HL-60/S4 treated with retinoic acid at 250 ng/mL for 4 days and 3 days (cell line): ENCODE data around the gene APBB2.

Experiments used
- in situ Hi-C: fragments of 300-500 bp; cut with MboI; formaldehyde crosslinking; loops from 2 replicates; pipeline ENCODE4 v1.7.0; 2022; ENCODE audit warnings: low sequenced_read_pairs

Gene APBB2

GRCh38 chr4:40991908-40992307 lies 222.4 kb downstream of the APBB2 start:
- in situ Hi-C loops: loop anchor here (25.0 kb wide), 1 partner anchor 220 kb away; the partner anchor contains the start of gene APBB2

GRCh38 chr4:40990899-40991265 lies 223.5 kb downstream of the APBB2 start:
- in situ Hi-C loops: loop anchor here (25.0 kb wide), 1 partner anchor 221 kb away; the partner anchor contains the start of gene APBB2

- in situ Hi-C loops: loop anchor here (25.0 kb wide), 1 partner anchor 222 kb away; the partner anchor contains the start of gene APBB2
Observed at GRCh38 chr4:40990236-40990898, 224.0 kb downstream of the APBB2 start.

GRCh38 chr4:40987151-40987550 lies 227.2 kb downstream of the APBB2 start:
- in situ Hi-C loops: loop anchor here (25.0 kb wide), 1 partner anchor 225 kb away; the partner anchor contains the start of gene APBB2

GRCh38 chr4:40986375-40986774 lies 228.0 kb downstream of the APBB2 start:
- in situ Hi-C loops: loop anchor here (25.0 kb wide), 1 partner anchor 226 kb away; the partner anchor contains the start of gene APBB2

- in situ Hi-C loops: loop anchor here (25.0 kb wide), 1 partner anchor 228 kb away; the partner anchor contains the start of gene APBB2
Observed at GRCh38 chr4:40984051-40984450, 230.3 kb downstream of the APBB2 start.

GRCh38 chr4:40980318-40980883 lies 233.9 kb downstream of the APBB2 start:
- in situ Hi-C loops: loop anchor here (25.0 kb wide), 1 partner anchor 232 kb away; the partner anchor contains the start of gene APBB2

GRCh38 chr4:40978548-40978947 lies 235.8 kb downstream of the APBB2 start:
- in situ Hi-C loops: loop anchor here (25.0 kb wide), 1 partner anchor 234 kb away; the partner anchor contains the start of gene APBB2

- in situ Hi-C loops: loop anchor here (25.0 kb wide), 1 partner anchor 236 kb away; the partner anchor contains the start of gene APBB2
Observed at GRCh38 chr4:40976343-40976742, 238.0 kb downstream of the APBB2 start.

- in situ Hi-C loops: no loop called here
Observed at GRCh38 chr4:40972722-40973121, 241.6 kb downstream of the APBB2 start.

GRCh38 chr4:40971338-40971737 lies 243.0 kb downstream of the APBB2 start:
- in situ Hi-C loops: no loop called here

GRCh38 chr4:40969501-40969900 lies 244.8 kb downstream of the APBB2 start:
- in situ Hi-C loops: no loop called here

- in situ Hi-C loops: no loop called here
Observed at GRCh38 chr4:40967550-40967949, 246.8 kb downstream of the APBB2 start.

GRCh38 chr4:40966091-40966490 lies 248.3 kb downstream of the APBB2 start:
- in situ Hi-C loops: no loop called here

GRCh38 chr4:40963897-40964478 lies 250.4 kb downstream of the APBB2 start:
- in situ Hi-C loops: no loop called here

- in situ Hi-C loops: no loop called here
Observed at GRCh38 chr4:40962551-40963180, 251.7 kb downstream of the APBB2 start.

GRCh38 chr4:40960941-40961340 lies 253.4 kb downstream of the APBB2 start:
- in situ Hi-C loops: no loop called here

- in situ Hi-C loops: no loop called here
Observed at GRCh38 chr4:40957281-40957680, 257.1 kb downstream of the APBB2 start.

GRCh38 chr4:40956721-40957255 lies 257.6 kb downstream of the APBB2 start:
- in situ Hi-C loops: no loop called here

GRCh38 chr4:40954088-40954668 lies 260.2 kb downstream of the APBB2 start:
- in situ Hi-C loops: no loop called here
